HG03575 (cell line): ENCODE data around the gene FGF22.
"Not testable (repeated sequence)": the region's sequence is repeated elsewhere in the genome, so short reads cannot be mapped to it uniquely, and the experiment has no call there.

ENCODE experiments used
- ATAC-seq: cut with Tn5 transposase; IDR thresholded peaks from one replicate; pipeline ENCODE4 v1.9.1; 2021; ENCODE audit not compliant: unreplicated experiment, insufficient number of reproducible peaks, low FRiP score; ENCODE audit errors: extremely low read depth

Gene FGF22

DNA sequence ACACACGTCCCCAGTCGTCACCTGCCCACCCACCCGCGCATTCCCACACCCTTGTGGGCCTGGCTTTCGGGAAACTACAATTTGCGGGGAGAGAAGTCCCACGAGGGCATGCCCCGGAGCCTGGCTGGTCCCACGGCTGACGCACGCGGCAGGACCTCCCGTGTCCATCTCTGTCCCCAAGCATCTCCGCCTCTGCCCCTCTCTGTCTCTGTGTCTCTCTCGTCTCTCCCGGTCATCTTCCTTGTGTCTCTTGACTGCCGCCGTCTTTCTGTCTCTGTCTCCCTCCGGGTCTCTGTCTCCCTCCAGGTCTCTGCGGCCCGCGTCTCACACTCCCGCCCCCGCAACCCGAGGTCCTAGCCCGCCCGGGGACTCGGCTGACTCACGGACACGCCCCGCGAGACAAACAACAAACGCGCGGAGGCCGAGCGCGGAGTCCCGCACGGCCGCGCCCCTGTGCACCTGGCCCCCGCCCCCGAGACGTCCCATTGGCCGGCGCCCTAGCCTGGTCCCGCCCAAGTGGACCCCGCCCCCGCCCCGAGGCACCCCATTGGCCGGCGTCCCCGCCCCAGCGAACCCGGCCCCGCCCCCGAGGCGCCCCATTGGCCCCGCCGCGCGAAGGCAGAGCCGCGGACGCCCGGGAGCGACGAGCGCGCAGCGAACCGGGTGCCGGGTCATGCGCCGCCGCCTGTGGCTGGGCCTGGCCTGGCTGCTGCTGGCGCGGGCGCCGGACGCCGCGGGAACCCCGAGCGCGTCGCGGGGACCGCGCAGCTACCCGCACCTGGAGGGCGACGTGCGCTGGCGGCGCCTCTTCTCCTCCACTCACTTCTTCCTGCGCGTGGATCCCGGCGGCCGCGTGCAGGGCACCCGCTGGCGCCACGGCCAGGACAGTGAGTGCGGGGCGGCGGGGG is at the start of gene FGF22:
Gene FGF22 (plus strand): TSS at position 627 of the 908 bp plus-strand sequence. CDS start 47 bp downstream, at position 674.
- no peak for ATAC-seq

DNA sequence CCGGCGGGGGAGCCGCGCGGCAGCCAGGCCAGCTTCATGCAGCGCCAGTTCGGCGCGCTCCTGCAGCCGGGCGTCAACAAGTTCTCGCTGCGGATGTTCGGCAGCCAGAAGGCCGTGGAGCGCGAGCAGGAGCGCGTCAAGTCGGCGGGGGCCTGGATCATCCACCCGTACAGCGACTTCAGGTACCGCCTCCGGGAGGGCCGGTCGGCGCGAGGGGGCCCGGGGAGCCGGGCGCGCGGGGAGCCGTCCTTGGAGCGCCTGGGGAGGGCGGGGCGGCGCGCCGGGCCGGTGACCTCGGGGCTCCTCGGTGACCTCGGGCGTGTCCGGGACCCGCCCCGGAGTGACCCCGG is 49.3 kb upstream of the FGF22 start:
- no peak for ATAC-seq

DNA sequence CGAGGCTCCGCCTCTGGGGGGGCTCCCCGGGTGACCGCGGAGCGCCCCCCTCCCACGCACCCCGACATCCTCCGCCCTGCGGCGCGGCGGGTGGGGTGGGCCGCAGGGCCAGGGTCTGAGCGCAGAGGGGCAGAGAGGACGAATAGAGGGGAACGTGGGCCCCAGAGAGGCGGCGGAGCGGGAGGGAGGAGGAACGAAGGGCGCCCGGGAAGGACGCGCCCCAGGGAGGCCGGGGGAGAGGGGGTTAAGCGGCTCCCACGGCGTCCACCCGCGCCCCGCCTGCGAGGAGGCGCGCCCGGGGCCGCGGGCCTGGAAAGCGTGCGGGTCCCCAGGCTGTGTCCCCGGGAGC is 49.0 kb upstream of the FGF22 start:
- ATAC-seq: no peak

DNA sequence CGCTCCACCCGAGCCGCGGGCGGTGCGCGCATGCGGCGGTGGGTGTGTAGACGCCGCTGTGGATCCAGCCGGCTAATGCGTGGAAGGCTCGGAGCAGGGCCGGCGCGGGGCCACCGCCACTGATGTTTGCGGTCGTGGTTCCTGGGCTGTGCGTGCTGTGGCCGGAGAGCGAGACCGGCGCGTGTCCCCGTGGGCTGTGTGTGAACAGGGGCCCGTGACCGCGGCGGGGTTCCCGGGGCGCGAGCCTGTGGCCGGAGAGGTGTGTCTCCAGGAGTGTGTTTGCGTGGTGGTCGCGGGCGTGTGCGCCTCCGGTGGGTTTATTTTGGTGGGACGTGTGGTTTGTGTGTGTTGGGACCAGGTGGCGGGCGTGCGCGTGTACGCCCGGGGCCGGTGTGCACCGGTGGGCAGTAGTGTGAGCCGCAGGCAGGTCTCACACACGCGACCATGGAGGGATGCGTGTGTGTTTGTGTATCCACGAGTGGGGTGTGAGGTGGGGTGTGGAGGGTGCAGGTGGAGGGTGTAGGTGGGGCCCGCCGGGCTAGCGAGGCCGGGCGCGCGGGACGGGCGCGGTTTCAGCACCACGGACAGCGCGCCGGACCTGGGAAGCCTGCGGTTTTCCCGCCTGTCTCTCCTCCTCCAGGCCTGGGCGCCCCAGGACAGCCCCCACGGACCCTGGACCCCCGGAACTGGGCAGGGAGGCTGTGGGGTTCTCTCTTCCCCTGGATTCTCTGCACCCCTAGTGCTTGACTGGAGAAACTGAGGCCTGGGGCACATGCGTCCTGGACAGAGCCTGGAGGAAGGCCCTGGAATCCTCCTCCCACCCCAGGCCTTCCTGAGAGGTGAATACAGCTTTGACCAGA is 48.4 kb upstream of the FGF22 start:
- ATAC-seq: no peak

DNA sequence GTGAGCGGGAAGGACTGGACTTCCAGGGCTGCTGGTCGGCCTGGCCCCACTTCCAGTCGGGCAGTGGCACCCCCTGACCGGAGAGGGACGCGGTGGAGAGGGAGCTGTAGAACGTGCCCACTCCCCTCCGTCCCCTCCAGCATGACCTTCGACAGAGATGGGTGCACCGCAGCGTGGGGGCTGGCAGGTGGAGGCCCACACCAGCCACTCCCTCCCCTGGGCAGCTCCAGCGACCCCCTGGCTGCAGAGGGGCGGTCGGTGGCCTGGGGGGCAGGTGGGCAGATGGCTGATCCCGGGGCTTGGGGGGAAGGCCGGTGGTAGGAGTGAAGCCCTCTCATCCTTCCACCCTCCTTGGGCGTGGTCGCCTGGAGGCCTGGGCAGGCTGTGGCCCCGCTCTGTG is 47.6 kb upstream of the FGF22 start:
- no peak for ATAC-seq

DNA sequence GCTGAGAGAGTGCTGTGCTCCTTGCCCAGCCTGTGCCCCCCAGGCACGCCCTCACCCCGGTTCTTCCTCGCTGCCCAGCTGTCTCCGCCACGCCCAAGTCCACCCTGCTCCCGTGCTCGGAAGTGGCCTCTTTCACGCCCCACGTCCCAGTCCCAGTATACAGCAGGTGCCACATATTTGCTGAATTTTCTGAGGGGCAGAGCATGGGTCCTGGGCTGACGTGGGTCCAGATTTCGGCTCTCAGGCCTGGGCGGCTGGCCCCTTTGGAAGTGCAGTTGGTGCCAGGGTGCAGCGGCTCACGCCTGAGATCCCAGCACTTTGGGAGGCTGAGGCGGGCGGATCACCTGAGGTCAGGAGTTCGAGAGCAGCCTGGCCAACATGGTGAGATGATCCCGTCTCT is 46.6 kb upstream of the FGF22 start:
- no peak for ATAC-seq

DNA sequence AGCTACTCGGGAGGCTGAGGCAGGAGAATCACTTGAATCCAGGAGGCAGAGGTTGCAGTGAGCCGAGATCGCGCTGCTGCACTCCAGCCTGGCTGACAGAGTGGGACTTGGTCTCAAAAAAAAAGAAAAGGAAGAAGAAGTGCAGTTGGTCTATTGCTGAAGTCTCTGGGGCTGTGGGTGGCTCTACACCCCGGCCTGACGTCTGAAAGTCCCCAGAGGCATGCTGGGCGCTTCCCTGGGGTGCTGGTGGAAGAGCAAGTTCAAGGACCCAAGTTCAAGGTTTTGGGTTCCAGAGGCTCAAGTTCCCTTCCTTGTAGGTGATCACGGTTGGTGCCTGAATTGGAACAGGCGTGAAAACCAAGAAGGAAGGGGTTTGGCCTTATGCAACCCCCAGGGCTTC is 46.2 kb upstream of the FGF22 start:
- no peak for ATAC-seq

DNA sequence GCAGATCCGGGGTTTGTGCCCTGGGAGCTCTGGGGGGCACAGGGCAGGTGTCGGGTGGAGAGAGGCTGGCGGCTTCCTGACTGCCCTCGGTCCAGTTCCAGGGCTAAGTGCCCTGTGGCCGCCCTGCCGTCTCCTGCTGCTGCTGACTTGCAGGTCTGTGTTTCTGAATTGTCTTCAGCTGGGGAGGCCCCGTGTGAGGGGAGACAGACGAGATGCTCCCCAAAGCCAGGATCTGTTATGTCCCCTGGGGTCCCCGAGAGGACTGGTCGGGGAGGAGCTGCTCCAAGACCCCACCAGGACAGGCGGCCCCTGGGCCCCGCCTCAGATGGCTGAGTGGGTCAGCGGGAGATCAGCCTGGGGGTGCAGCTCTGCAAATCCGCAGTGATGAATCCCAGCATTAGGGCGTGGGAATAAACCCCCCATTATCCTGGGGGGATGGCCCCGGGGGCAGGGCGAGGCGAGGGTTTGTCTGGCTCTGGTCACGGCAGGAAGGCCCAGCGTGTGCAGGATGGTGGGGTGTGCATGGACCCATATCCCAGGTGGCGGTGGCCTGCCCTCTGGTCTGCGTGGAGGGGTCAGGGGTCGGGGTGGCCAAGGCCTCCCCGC is 45.3 kb upstream of the FGF22 start:
- ATAC-seq: no peak

DNA sequence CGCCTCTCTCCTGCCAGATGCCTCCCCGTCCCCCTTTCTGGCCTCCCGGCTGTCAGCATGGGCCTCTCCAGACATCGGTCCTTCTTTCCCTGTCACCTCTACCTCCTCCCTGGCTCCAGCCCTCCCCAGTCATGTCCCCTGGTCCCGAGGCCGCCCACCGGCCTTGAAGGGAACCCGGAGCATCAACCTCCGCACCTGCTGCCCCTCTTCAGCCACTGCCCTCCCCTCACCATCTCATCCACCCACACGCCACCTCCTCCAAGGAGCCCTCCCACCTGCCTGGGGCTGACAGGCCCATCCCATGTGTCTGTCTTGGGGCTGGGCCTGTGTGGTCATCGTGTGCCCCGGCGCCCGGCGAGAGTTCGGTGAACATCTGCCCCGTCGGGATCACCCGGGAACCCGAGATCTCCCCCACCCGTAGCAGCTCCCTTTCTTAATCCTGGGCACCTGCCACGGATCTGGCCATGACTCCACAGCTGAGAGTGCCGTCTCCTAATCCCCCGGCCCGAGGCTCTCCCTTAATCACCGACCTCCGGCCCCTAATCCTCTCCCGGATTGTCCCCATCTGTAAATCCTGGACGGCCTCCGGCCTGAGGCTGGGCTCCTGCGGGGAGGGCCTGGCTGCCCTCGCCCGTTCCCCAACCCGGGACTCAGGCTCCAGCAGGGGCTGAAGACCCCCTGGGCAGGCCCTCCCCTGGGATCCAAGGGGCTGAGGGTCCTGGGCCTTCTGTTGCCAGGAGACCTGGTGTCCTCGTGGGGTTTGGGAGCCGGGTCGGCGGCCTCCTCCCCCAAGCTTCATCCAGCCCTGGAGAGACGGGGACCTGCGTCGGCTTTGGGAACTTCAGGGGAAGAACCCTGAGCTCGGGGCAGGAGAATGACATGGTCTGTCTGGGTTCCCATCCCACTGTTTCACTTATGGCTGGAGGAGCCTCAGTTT is 44.1 kb upstream of the FGF22 start:
- no peak for ATAC-seq

DNA sequence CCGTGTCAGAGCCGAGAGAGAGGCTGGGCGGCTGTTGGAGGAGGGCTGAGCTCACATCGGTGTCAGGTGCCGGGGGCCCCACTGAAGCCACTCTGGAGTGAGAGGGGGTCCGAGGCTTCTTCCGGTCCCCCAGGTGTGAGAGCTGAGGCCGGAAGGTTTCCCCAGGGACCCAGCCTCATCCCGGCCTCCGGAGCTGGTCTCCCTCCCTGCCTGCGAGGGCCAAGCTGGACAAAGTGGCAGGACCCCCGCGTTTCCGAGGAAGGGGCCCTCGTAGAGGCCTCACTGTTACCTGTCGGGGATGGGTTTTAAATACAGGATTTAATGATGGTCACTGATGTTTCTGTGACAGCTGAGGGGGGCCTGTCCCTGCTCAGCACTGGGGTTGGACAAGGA is 43.4 kb upstream of the FGF22 start:
- no peak for ATAC-seq

DNA sequence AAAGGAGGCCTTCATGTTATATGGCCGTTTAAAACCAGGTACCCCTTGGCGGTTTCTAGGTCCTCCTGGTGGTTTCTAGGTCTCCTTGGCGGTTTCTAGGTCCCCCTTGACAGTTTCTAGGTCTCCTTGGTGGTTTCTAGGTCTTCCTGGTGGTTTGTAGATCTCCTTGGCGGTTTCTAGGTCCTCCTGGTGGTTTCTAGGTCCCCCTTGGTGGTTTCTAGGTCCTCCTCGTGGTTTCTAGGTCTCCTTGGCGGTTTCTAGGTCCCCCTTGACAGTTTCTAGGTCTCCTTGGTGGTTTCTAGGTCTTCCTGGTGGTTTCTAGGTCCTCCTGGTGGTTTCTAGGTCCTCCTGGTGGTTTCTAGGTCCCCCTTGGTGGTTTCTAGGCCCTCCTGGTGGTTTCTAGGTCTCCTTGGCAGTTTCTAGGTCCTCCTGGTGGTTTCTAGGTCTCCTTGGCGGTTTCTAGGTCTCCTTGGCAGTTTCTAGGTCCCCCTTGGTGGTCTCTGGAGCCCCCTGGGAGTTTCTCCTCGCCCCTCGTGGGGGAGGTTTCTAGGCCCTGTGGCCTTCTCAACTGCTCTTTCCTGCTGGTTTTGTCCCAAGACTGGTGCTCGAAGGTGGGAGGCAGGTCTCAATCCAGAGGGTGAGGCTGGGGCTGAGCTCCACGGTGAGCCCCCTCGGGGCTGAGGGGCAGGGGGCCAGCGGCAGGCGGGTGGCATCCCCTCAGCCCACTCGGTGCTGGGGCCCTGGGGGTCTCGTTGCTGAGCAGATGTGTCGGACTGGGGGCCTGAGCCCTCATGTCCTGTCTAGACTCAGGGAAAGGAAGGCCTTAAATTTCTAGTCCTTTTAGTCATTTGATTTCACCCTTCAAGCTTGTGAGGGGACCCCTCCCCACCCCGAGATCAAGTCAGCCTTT is 42.0 kb upstream of the FGF22 start:
- ATAC-seq: no peak

DNA sequence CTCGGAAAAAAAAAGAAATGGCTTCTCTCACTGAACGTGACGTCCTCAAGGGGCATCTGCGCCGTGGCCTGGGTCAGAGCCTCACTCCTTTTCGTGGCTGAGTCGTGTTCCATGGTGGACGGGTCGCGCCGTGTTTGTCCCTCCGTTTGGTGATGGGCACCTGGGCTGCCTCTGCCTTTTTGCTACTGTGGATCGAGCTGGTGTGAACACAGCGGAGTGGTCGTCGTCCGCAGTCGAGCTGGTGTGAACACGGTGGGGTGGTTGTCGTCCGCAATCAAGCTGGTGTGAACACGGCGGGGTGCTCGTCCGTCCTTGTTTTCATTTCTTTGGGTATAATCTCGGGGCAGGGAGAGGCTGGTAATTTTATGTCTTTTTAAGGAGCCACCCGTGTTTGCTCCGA is 38.4 kb upstream of the FGF22 start:
- ATAC-seq: no peak

DNA sequence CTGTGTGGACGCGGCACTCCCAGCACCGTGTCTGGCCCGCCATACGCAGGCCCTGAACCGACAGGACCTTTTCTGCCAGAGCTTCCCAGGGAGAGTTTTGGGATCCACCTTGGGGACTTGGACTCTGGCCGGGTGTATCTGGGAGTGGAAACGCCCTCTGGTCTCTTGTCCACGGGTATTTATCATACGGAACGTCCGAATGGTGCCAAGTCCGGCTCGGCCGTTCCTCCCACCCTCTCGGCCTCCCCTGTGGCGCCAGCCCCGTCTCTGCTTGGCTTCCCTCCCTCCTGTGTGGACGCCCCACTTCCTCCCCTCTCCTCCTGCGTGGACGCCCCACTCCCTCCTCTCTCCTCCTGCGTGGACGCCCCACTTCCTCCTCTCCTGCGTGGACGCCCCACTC is 37.9 kb upstream of the FGF22 start:
- no peak for ATAC-seq

DNA sequence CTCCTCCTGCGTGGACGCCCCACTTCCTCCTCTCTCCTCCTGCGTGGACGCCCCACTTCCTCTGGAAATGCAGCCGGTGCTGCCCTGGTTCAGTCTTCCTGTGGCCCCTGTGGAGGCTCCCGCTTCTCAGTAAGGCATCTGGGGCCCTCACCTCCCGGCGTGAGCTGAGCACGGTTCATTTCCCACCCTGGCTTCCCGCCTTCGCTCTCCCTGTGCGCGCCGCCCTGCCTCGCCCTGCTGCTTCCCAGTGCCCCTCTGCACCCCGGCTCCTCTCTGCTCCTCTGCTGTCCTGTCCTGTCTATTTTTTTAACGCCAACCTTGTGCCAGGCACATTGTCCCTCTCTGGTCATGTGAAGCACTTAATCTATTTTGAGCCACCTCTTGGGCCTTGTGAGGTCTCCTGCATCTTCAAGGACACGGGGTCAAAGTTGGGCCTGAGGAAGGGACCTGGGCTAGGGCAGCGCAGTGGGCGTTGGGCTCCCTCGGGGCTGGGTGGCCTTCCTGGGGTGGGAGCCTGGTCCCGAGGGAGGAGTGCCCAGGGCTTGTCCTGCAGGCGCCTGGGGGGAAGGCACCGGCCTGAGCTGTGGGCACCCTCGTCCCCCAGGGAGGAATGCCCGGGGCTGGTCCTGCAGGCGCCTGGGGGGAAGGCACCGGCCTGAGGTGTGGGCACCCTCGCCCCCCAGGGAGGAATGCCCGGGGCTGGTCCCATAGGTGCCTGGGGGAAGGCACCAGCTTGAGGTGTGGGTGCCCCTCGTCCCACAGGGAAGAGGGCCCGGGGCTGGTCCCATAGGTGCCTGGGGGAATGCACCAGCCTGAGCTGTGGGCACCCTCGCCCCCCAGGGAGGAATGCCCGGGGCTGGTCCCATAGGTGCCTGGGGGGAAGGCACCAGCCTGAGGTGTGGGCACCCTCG is 37.0 kb upstream of the FGF22 start:
- no peak for ATAC-seq

DNA sequence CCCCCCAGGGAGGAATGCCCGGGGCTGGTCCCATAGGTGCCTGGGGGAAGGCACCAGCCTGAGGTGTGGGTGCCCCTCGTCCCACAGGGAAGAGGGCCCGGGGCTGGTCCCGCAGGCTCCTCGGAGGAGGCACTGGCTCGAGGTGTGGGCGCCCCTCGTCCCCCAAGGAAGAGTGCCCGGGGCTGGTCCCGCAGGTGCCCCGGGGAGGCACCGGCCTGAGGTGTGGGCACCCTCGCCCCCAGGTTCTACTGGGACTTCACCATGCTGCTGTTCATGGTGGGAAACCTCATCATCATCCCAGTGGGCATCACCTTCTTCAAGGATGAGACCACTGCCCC is 36.4 kb upstream of the FGF22 start:
- not testable (repeated sequence) for ATAC-seq

DNA sequence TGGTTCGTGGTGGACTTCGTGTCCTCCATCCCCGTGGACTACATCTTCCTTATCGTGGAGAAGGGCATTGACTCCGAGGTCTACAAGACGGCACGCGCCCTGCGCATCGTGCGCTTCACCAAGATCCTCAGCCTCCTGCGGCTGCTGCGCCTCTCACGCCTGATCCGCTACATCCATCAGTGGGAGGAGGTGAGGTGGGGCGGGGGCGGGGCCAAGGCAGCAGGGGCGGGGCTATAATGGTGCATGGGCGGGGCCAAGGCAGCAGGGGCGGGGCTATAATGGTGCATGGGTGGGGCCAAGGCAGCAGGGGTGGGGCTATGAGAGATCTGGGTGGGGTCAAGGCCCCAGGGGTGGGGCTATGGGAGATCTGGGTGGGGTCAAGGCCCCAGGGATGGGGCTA is 35.9 kb upstream of the FGF22 start:
- ATAC-seq: not testable (repeated sequence)

DNA sequence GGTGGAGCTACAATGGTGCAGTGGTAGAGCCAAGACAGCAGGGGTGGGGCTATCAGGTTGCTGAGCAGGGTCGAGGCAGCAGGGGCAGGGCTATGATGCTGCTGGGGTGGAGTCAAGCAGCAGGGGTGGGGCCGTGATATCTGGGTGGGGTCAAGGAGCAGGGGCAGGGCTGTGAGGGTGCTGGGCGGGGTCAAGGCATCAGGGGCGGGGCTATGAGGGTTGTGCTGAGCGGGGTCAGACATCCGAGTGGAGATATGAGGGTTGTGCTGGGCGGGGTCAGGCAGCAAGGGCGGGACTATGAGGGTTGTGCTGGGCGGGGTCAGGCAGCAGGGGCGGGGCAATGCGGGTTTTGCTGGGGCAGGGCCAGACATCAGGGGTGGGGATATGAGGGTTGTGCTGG is 35.3 kb upstream of the FGF22 start:
- ATAC-seq: no peak
